Measurements from ENCODE around the gene KIAA0753.
"Not testable (repeated sequence)": the region's sequence is repeated elsewhere in the genome, so short reads cannot be mapped to it uniquely, and the experiment has no call there.

DNA sequence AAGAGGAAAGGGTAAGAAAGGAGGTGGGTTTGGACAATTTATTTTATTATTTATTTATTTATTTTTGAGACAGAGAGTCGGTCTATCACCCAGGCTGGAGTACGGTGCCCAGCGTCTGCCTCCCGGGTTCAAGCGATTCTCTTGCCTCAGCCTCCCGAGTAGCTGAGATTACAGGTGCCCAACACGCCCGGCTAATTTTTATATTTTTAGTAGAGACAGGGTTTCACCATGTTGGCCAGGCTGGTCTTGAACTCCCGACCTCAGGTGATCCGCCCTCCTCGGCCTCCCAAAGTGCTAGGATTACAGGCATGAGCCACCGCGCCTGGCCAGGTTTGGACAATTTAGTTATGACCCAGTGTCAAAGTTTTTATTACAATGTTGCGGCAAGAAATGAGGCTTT is 22.7 kb upstream of the KIAA0753 start:
- TF ChIP-seq EZH2phosphoT487 (IDR thresholded peaks at IDR 0.05; ENCODE audit: low read length); EZH2 (optimal IDR thresholded peaks at IDR 0.05; ENCODE audit: low read depth, low read length): not testable (repeated sequence)
- TF ChIP-seq, protein P1, sequence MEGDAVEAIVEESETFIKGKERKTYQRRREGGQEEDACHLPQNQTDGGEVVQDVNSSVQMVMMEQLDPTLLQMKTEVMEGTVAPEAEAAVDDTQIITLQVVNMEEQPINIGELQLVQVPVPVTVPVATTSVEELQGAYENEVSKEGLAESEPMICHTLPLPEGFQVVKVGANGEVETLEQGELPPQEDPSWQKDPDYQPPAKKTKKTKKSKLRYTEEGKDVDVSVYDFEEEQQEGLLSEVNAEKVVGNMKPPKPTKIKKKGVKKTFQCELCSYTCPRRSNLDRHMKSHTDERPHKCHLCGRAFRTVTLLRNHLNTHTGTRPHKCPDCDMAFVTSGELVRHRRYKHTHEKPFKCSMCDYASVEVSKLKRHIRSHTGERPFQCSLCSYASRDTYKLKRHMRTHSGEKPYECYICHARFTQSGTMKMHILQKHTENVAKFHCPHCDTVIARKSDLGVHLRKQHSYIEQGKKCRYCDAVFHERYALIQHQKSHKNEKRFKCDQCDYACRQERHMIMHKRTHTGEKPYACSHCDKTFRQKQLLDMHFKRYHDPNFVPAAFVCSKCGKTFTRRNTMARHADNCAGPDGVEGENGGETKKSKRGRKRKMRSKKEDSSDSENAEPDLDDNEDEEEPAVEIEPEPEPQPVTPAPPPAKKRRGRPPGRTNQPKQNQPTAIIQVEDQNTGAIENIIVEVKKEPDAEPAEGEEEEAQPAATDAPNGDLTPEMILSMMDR (IDR thresholded peaks at IDR 0.05; ENCODE audit: low read length): not testable (repeated sequence)

All from MM.1S (cell line).